GM21515 (cell line): ENCODE measurements around the gene CIZ1.
"Not testable (repeated sequence)": the region's sequence is repeated elsewhere in the genome, so short reads cannot be mapped to it uniquely, and the experiment has no call there.

Experiments used
- ATAC-seq: cut with Tn5 transposase; IDR thresholded peaks from one replicate; pipeline ENCODE4 v1.9.1; 2021; ENCODE audit not compliant: unreplicated experiment

Gene CIZ1

DNA sequence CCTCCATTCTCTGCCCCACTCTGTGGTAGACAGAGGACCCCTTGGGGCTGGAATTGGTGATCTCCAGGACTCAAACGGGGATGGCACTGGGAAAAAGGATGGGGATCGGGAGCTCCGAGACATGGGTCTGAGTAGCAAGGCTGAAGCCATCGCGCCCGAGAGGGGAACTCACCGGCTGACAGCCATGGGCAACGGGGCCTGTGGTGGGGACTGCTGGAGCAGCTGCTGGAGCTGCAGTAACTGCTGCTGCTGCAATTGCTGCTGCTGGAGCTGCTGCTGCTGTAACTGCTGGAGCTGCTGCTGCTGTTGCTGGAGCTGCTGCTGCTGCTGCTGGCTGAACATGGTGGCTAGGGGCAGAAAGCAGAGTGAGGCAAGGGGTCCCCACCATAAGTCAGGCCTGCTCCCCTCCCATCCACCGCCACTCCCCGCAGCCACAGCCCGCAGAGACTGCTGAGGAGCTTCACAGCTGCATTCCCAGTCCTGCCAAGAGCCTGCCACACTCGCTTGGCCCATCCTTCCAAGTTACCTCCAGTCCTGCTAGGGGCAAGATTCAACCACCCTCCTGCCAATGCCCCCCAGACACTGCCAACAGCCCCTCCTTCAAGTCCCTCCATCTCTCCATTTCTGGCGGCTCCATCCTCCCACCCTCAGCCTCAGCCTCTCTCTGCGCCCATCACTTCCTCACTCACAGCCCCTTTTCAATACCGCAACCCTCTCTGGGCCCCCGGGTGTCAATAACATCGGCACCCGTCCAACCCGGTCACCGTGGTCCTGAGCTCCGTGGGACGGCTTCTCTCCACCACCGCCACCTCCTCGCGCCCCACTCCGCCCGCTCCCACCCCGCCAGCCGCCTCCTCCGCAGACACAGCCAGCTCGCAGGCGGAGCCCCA, 611 bp downstream of the CIZ1 start:
- ATAC-seq: peak; percentile 34

DNA sequence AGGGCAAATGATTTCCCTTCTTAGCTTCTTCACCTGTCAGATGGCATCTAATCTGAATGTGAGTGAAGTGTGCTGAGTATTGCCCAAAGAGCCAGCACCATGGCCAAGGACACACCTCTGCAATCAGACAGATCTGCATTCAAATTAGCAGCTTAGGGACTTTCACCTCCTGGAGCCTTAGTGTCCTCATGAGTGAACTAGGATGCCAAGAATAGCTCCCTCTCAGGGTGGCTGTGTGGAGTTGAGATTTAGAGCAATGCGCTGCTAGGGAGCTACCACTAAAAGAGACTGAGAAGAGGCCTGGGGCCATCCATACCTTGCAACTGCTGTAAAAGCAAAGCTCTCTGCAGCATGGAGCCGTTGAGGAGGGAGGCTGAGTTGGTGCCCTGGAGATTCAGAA, 1.4 kb downstream of the CIZ1 start:
- no peak for ATAC-seq

DNA sequence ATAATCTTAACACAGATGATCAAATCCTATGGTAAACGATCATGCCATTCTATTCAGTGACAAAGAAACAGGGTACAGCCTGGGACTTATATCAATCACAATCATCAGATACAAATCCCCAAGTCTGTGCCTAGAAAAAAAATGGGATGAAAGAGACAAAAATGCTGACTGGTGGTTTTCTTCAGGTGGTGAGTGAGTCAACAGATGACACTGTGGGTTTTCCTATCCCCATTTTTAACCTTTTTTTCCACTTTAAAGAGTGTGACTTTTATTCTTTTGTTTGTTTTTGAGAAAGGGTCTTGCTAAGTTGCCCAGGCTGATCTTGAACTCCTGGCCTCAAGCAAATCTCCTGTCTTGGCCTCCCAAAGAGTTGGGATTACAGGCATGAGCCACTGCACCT, 3.2 kb downstream of the CIZ1 start:
- ATAC-seq: no peak

DNA sequence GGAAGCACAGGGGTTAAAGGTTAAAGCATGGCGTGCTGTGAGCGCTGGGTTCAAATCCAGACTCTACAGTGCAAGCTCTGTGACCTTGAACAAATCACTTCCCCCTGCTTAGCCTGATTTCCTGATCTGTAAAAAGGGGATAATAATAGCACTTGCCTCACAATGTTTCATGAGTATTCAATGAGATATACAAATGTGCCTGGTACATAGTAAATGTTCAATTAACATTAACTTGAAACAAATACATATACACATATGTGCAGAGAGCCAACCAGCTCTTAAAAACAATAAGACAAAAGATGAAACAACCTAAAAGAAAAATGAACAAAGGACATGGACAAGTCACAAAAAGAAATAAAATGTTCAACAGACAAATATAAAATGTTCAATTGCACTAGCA, 4.0 kb downstream of the CIZ1 start:
- ATAC-seq: no peak

DNA sequence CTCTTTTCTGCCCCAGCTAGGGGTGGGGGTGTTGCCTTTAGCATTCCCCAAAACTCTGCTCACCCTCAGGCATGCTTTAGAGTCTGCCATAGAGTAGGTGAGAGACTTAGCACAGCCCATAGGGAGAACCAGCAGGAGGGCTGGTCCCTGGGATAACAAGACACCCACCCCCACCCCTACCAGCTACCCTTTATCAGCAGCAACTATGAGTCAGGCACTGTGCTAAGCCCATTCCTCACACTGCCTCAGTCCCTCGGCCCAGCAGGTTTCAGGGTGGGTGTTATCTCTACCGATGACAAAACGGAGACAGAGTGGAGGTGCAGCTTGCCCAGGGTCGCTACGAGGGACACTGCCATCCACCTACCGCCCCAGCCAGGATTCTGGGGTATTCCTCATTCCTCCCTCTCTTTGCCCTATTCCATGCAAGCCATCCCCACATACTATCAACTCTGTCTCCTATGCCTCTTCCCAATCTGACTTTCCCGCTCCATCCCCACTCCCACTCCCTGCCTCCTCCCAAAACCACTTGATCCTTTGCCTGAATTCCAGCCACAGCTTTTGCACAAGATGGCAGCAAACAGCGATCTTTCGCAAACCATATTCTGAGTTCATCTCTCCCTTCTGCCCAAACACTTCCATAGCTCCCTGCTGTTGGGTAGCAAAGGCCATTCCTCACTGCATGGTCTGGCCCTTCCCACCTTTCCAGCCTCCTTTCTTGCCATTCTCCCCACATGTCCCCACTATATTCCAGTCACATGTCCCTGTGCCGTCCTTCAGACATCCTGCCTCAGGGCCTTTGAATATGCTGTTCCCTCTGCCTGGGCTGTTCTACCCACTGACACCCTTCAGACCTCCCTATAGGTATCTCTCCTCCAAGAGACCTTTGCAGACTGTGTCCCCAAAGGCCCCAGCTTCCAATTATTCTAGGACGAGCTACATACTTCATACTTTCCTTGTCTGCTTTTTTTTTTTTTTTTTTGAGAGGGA, 5.1 kb downstream of the CIZ1 start:
- no peak for ATAC-seq

DNA sequence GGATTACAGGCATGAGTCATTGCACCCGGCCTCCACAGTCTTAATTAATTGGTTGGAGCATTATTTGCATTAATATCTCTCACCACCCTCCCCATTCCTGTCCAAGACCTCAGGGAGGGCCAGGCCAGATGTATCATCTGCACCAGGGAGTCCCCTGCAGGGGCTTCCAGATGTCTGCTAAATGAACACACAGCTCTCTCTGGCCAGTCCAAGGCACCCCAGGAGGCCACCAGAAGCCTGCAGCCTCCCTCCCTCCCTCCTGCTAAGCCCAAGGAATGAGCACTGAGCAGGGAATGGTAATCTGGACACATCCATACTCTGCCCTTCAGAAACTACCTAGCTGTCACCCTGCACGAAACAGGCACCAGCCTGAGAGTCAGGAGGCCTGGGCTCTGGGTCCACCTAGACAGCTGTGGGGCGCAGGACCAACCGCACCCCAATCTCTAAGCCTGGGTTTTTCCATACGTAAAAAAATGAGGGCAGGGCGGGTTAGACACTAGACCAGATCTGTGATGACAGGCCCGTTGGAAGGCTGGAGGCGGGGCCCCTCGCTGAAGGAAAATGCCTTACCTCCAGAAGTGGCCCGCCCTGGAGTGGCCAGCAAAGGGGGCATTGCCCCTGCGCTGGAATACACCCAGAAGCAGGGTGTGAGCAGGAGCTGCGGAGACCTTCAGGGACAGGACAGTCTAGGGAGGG, 8.3 kb downstream of the CIZ1 start:
- ATAC-seq: no peak

DNA sequence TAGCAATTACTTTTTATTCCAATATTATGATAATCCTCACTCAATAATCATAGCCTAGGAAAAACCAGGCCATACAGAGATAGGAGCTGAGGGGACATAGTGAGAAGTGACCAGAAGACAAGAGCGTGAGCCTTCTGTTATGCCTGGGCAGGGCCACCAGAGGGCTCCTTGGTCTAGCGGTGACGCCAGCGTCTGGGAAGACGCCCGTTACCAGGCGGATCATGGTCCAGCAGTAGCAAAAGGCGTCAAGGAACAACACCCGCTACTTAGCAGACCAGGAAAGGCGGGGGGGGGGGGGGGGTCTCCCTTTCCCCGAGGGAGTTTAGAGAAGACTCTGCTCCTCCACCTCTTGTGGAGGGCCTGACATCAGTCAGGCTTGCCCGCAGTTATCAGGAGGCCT, 9.9 kb downstream of the CIZ1 start:
- ATAC-seq: not testable (repeated sequence)

DNA sequence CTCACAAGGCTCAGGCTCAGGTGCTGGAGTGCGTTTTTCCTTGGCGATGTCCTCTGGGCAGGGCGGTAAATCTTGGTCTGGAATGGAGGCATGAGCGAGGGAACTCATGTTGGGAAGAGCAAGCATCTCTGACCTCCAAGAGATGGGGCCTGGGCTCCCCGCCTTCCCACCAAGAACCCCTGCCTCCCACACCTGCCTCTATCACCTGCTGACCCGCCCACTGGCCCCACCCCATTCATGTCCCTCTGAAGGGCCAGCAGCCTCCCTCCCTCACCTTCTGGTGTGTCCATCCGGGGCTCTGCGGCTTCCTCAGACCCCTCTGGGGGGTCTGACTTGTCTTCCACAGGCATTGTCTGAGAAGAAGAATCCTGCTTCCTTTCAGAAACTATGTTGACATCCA, 10.9 kb downstream of the CIZ1 start:
- no peak for ATAC-seq

DNA sequence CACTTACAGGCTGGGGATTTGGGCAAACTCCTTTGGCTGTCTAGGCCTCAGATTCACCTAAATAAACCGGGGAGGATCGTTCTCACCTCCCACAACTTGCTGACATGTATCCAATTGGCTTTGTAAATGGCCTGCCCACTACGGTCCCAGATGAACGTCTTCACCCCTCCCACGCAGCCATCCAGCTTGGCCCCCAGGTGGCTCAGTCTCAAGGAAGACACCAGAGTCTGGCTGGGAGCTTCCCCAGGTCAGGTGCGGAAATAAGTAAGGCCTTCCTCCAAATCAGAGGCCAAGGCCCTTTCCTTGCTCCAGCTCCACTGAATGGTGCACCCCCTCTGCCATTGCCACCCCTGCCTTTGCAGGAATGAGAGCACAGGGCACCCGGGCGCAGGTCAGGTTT, 11.4 kb downstream of the CIZ1 start:
- ATAC-seq: no peak

DNA sequence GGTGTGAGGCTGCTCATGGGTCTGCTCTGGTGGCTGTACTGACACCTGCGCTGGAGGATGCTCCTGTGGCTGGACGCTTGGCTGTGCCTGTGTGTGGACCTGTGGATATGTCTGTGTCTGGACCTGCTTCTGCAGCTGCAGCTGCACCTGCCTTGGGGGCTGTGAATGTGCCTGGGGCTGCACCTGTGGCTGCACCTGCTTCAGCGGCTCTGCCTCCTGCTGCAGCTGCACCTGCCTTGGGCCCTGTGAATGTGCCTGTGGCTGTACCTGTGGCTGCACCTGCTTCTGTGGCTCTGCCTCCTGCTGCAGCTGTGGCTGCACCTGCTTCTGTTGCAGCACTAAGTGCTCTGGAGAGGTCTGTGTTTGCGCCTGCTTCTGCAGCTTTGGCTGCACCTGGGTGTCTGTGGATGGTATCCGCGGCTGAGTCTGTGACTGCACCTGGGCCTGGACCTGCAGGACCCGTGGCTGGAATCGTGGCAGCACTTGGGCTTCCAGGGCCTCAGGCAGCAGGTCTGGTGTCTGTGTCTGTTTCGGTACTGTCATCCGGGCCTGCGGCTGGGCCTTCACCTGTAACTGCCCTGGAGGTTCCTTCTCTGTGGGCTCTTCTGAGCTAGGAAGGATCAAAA, 12.5 kb downstream of the CIZ1 start:
- ATAC-seq: no peak

DNA sequence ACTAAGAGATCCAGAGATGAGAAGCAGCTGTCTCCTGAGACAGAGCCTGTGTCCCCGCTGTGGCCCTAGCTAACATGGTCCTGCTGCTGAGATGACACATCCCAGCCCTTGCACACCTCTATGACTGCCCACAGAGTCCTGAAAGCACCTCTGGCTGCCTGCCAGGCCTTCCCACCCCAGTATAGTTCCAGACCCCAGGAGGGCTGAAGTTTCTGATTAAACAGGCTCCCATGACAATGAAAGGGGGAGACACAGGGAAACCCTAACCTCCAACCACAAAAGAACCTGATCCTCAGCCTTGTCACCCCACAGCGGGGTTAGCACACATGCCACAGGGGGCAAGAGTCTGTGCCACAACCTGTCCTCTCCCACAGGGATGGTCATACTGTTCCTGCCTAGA, 15.6 kb downstream of the CIZ1 start:
- ATAC-seq: no peak

DNA sequence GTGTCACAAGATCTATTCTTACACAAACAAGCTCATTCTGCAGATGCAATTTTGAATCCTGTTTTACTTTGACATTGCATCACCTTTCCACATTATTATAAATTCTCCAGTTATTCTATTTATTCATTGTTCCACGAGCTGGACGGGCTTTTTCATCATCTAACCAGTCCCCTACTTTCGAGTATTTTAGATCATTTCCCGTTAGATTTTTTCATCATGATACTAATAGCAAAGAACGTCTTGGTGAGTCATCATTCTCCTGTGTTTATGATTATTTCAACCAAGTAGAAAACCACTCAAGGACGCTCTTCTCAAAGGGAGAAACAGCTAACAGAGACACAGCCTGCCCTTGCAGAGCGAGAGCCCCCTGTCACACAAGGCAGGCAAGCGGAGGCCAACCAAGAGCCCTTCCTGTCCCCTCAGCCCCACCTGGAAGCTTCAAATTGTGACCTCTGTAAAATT, 16.2 kb downstream of the CIZ1 start:
- no peak for ATAC-seq

DNA sequence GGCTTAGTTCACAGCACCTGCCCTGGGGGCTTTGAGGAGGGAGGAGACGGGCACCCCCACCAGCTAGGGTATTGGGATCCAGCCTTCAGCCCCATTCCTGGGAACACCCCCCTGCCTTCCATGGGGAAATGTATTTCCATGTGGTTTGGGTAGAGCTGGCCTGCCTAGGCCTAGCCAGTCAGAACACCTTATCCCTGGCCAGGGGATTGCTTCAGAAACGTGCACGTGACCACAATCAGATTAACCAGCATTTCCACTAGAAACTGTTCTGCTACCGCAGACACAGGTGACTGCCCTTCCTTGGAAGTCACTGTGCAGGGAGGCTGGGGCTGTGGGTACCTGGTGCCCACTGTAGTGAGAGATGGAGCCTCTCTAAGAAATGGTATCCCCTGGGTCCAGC, 17.3 kb downstream of the CIZ1 start:
- ATAC-seq: no peak

DNA sequence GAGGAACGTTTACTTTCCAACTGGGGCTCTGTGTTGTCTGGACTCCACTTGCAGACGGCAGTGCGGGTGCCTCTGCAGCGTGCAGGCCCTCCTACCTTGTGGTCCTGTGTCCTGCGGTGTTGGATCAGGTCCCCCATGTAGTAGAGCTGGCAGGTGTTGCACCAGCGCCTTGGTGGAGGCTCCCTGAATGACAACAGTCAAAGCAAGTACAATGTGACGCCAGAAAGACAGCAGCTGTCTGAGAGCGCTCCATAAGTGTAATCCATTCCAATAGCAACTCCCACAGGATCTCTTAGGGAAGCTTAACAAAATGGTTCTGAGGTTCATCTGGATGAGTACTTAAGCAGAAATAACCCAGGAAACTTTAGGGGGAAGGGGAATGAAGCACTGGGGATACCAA, 21.4 kb downstream of the CIZ1 start:
- no peak for ATAC-seq

DNA sequence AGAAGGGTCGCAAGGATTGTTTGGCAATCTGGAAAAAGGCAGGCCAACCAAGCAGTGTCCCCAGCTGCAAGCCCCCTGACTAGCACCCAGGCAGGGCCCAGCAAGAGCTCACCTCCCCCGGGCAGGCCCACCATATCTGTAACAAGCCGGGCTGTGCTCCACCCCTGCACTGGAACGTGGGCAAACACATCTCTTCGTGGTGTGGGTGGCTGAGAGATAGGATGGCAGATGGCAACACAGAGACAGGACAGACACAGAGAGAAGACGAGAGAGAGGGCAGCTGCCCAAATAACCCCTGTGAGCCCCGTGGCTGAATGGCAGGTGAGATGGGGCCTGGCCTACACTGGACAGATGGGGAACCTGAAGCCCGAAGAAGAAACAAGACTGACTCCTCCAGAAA, 21.9 kb downstream of the CIZ1 start:
- no peak for ATAC-seq

DNA sequence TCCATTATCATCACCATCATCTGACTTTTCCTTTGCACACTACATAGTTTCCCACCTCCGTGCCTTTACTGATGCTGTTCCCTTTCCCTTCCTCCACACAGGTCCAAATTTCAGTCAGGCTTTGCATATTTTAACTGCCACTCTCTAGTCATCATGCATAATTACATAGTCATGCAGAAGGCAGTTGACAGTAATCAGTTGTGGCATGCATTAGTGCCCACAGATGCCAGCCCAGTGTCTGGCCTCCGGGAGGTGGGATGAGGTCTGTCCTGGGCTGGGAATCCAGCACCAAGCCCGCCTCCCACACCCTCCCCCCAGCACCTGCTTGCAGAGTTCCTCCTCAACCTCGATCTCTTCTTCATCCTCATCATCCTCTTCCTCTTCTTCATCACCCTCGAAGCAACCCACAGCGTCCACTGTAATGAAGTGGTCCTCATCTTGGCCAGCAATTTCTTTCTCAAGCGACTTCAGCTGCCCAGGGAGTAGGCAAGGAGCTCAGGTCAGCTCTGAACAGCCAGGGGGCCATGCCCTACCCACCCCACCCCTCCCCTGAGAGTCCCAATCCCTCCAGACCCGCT, 22.6 kb downstream of the CIZ1 start:
- ATAC-seq: no peak

DNA sequence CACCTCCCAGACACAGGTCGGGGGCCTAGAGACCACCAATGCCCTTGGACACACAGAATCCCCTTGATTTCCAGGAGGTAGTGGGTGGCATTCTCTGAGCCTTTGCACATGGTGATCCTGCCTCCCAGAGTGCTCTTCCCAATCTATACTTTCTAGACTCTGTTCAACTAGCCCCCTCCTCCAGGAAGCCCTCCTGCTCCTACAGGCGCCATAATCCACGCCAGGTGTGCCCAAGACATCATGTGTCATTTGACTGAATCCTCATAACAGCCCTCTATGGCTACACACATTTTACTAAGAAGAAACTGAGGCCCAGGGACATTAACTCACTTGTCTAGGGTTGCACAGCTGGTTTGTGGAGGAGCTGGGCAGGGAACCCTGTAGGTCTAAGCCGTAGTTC, 24.2 kb downstream of the CIZ1 start:
- no peak for ATAC-seq

DNA sequence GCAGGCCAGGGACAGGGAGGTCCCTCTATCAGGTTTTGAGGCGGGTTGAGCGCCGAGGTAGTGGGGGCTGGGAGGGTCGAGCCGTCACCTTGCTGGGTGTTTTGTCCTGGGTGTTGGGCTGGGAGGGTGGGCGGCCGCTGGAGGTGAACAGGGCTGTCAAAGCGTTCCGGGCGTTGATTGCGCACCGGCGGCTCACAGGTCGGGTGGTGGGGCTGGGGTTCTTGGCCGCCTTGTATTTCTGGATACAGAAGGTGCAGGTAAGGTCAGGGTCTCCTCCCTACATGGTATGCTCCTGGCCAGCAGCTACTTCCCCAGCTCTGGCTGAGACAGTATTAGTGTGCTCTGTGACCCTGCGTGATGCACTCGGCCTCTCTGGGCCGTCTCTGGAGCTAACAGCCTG, 25.2 kb downstream of the CIZ1 start:
- ATAC-seq: no peak

DNA sequence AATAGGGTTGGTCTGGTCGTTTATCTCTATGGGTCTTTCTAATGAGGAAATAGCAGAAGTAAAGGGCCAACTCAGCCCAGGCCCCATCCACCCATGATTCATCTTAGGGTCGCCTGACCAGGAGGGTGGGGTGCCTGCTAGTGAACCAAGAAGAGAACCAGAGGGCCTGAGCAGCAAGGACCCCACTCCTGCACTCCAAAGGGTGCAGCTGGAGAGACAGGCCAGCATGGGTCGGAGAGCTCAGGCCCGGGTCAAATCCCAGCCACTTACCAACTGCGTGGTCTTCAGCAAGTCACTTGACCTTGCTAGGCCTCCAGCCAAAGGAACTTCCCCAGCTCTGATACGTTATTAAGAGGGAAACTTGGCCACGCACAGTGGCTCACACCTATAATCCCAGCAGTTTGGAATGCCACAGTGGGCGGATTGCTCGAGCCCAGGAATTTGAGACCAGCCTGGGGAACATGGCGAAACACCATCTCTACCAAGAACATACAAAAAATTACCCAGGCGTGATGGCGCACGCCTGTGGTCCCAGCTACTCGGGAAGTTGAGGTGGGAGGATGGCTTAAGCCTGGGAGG, 27.0 kb downstream of the CIZ1 start:
- no peak for ATAC-seq
